ENCODE results near the gene TGFB1. TPM values are rescaled to one million over a fixed set of nuclear protein-coding genes. Genes with fewer than 3 reads are reported as not detected.

TGFB1 gene
- polyA plus RNA-seq, 1 donor from 2014 or later, result 49.3 TPM

GRCh38 chr19:41311613-41312012, 42.1 kb downstream of the TGFB1 start:
- H3K9me3 Mint-ChIP-seq, result no peaks in the 10 kb centered on the region
- peaks cover 3% of the 10 kb centered on the region for H3K36me3 Mint-ChIP-seq
- peak overlapping the region in 1 of 3 donors; percentile 78 for H3K27ac Mint-ChIP-seq
- peaks cover 36 to 49% (median 40%) of the 10 kb centered on the region in 3 donors for H3K4me1 Mint-ChIP-seq
- H3K27me3 Mint-ChIP-seq, result no peaks in the 10 kb centered on the region
- H3K4me3 Mint-ChIP-seq, result peak overlapping the region; percentile 70 to 99 (median 90)

GRCh38 chr19:41311072-41311471, 42.6 kb downstream of the TGFB1 start:
- Mint-ChIP-seq H3K9me3 (no peaks in the 10 kb centered on the region), H3K4me3 (peak overlapping the region; percentile 97 to 99 (median 99)), H3K27me3 (no peaks in the 10 kb centered on the region), H3K27ac (peak overlapping the region in 2 of 3 donors; percentile 100), H3K36me3 (peaks cover 3% of the 10 kb centered on the region), H3K4me1 (peaks cover 37 to 49% (median 38%) of the 10 kb centered on the region in 3 donors)

GRCh38 chr19:41310033-41310831, 43.5 kb downstream of the TGFB1 start, which contains the start of gene CCDC97:
Gene CCDC97 (plus strand): TSS chr19:41310172. CDS start chr19:41310311, 139 bp downstream.
- peak within 1 kb of the TSS; percentile 97 to 99 (median 99) for H3K4me3 Mint-ChIP-seq

GRCh38 chr19:41309180-41310032, 44.3 kb downstream of the TGFB1 start:
- H3K9me3 Mint-ChIP-seq, result no peaks in the 10 kb centered on the region

More at GRCh38 chr19:41310033-41310831, 43.5 kb downstream of the TGFB1 start, which contains the start of gene CCDC97:
- peaks cover 37 to 48% (median 37%) of the 10 kb centered on the region in 3 donors for H3K4me1 Mint-ChIP-seq
- H3K36me3 Mint-ChIP-seq, result peaks cover 3% of the 10 kb centered on the region
- H3K9me3 Mint-ChIP-seq, result no peaks in the 10 kb centered on the region
- H3K27ac Mint-ChIP-seq, result peak within 1 kb of the TSS; percentile 99 to 100 (median 100)
- no peaks in the 10 kb centered on the region for H3K27me3 Mint-ChIP-seq

GRCh38 chr19:41308450-41309179, 45.1 kb downstream of the TGFB1 start:
- peak overlapping the region; percentile 99 to 100 (median 100) for H3K27ac Mint-ChIP-seq

More at GRCh38 chr19:41309180-41310032, 44.3 kb downstream of the TGFB1 start:
- Mint-ChIP-seq H3K36me3 (peaks cover 3% of the 10 kb centered on the region), H3K27ac (peak overlapping the region; percentile 99 to 100 (median 100)), H3K4me1 (peaks cover 37 to 51% (median 37%) of the 10 kb centered on the region in 3 donors), H3K27me3 (no peaks in the 10 kb centered on the region), H3K4me3 (peak overlapping the region; percentile 97 to 99 (median 99))

GRCh38 chr19:41307954-41308449, 45.7 kb downstream of the TGFB1 start:
- H3K27ac Mint-ChIP-seq, result peak overlapping the region; percentile 99 to 100 (median 100)
- H3K36me3 Mint-ChIP-seq, result peaks cover 3% of the 10 kb centered on the region
- peaks cover 34 to 50% (median 39%) of the 10 kb centered on the region in 3 donors for H3K4me1 Mint-ChIP-seq
- peak overlapping the region; percentile 97 to 99 (median 99) for H3K4me3 Mint-ChIP-seq
- H3K27me3 Mint-ChIP-seq, result no peaks in the 10 kb centered on the region
- no peaks in the 10 kb centered on the region for H3K9me3 Mint-ChIP-seq

More at GRCh38 chr19:41308450-41309179, 45.1 kb downstream of the TGFB1 start:
- H3K27me3 Mint-ChIP-seq, result no peaks in the 10 kb centered on the region
- peak overlapping the region; percentile 97 to 99 (median 99) for H3K4me3 Mint-ChIP-seq
- peaks cover 3% of the 10 kb centered on the region for H3K36me3 Mint-ChIP-seq
- H3K9me3 Mint-ChIP-seq, result no peaks in the 10 kb centered on the region
- H3K4me1 Mint-ChIP-seq, result peaks cover 37 to 53% (median 38%) of the 10 kb centered on the region in 3 donors

- Mint-ChIP-seq H3K27ac (peak overlapping the region; percentile 99 to 100 (median 100)), H3K36me3 (peaks cover 5% of the 10 kb centered on the region), H3K4me1 (peaks cover 41 to 51% (median 42%) of the 10 kb centered on the region in 3 donors), H3K9me3 (no peaks in the 10 kb centered on the region), H3K27me3 (no peaks in the 10 kb centered on the region), H3K4me3 (peak overlapping the region; percentile 13 to 88 (median 66))
Observed at GRCh38 chr19:41307090-41307875, 46.4 kb downstream of the TGFB1 start.

GRCh38 chr19:41305927-41306793, 47.6 kb downstream of the TGFB1 start:
- Mint-ChIP-seq H3K4me1 (peaks cover 44 to 55% (median 50%) of the 10 kb centered on the region in 3 donors), H3K36me3 (peaks cover 3% of the 10 kb centered on the region), H3K9me3 (no peaks in the 10 kb centered on the region), H3K27ac (peak overlapping the region; percentile 99 to 100 (median 100)), H3K4me3 (peak overlapping the region in 2 of 4 donors; percentile 47 to 78), H3K27me3 (no peaks in the 10 kb centered on the region)

- Mint-ChIP-seq H3K27me3 (no peaks in the 10 kb centered on the region), H3K9me3 (no peaks in the 10 kb centered on the region), H3K36me3 (peaks cover 3% of the 10 kb centered on the region), H3K4me3 (peak overlapping the region in 1 of 4 donors; percentile 47), H3K4me1 (peaks cover 48 to 56% (median 49%) of the 10 kb centered on the region in 3 donors), H3K27ac (peak overlapping the region in 2 of 3 donors; percentile 84 to 96)
Observed at GRCh38 chr19:41304706-41305483, 48.8 kb downstream of the TGFB1 start.

- peak overlapping the region in 2 of 4 donors; percentile 75 to 78 for H3K4me3 Mint-ChIP-seq
Observed at GRCh38 chr19:41303954-41304353, 49.8 kb downstream of the TGFB1 start.

GRCh38 chr19:41302624-41303351, 50.9 kb downstream of the TGFB1 start:
- Mint-ChIP-seq H3K27ac (peak overlapping the region; percentile 96 to 98 (median 98)), H3K4me1 (peaks cover 49 to 61% (median 52%) of the 10 kb centered on the region in 3 donors), H3K4me3 (peak overlapping the region; percentile 58 to 88 (median 83)), H3K36me3 (peaks cover 6% of the 10 kb centered on the region), H3K9me3 (no peaks in the 10 kb centered on the region), H3K27me3 (peaks cover 3% of the 10 kb centered on the region)

More at GRCh38 chr19:41303954-41304353, 49.8 kb downstream of the TGFB1 start:
- Mint-ChIP-seq H3K9me3 (no peaks in the 10 kb centered on the region), H3K4me1 (peaks cover 46 to 61% (median 53%) of the 10 kb centered on the region in 3 donors), H3K36me3 (peaks cover 3% of the 10 kb centered on the region), H3K27me3 (no peaks in the 10 kb centered on the region), H3K27ac (peak overlapping the region; percentile 96 to 98 (median 98))

Measured in IgD-negative memory B cell (primary cell).